WTC11 (cell line): Measurements from ENCODE around the gene ACSL1. TPM values are rescaled to one million over a fixed set of nuclear protein-coding genes. Genes with fewer than 3 reads are reported as not detected.

Experiments
- ATAC-seq: fragments of 200-7000 bp; cut with Tn5 transposase; 2 replicates; pipeline ENCODE4 v1.10.0; 2021; ENCODE audit warnings: mild to moderate bottlenecking, moderate library complexity
- CTCF ChIA-PET: fragments of 300-600 bp; sonication (Branson Sonifier 250); formaldehyde crosslinking; loops from one replicate; lab custom pipeline; 2021; ENCODE audit warnings: antibody characterized with exemption; lab: Charles Lee
- POLR2A ChIA-PET: fragments of 350-600 bp; sonication (Branson Sonifier 250); formaldehyde crosslinking; loops from one replicate; lab custom pipeline; 2021; ENCODE audit warnings: antibody characterized with exemption; lab: Charles Lee
- DNase-seq: peaks from one replicate; pipeline ENCODE4 v3.0.0; 2021; ENCODE audit warnings: low spot score
- H3K27ac Mint-ChIP-seq: 2 replicates; pipeline ENCODE4 v1.8.0; 2021; ENCODE audit warnings: mixed read lengths
- H3K27me3 Mint-ChIP-seq: 2 replicates; pipeline ENCODE4 v1.8.0; 2021; ENCODE audit warnings: low read depth, mild to moderate bottlenecking, moderate library complexity, mixed read lengths
- H3K36me3 Mint-ChIP-seq: 2 replicates; pipeline ENCODE4 v1.8.0; 2021; ENCODE audit warnings: mixed read lengths
- H3K4me1 Mint-ChIP-seq: 2 replicates; pipeline ENCODE4 v1.8.0; 2022; ENCODE audit warnings: mixed read lengths
- H3K4me3 Mint-ChIP-seq: 2 replicates; pipeline ENCODE4 v1.8.0; 2021; ENCODE audit warnings: mild to moderate bottlenecking, moderate library complexity, mixed read lengths
- H3K9me3 Mint-ChIP-seq: 2 replicates; pipeline ENCODE4 v1.8.0; 2021; ENCODE audit warnings: mixed read lengths
- CREB1 ChIP-seq: sonication (generic); formaldehyde crosslinking; IDR thresholded peaks from 2 replicates; pipeline ENCODE4 v1.8.0; 2023; ENCODE audit warnings: mild to moderate bottlenecking, missing genetic modification reagents
- ETV6 ChIP-seq: sonication (generic); formaldehyde crosslinking; IDR thresholded peaks from 2 replicates; pipeline ENCODE4 v1.8.1; 2022; ENCODE audit warnings: mild to moderate bottlenecking, missing genetic modification reagents
- FOXK1 ChIP-seq: sonication (generic); formaldehyde crosslinking; IDR thresholded peaks from 2 replicates; pipeline ENCODE4 v1.8.0; 2022; ENCODE audit warnings: mild to moderate bottlenecking, moderate library complexity, missing genetic modification reagents
- FOXP1 ChIP-seq: sonication (generic); formaldehyde crosslinking; IDR thresholded peaks from 2 replicates; pipeline ENCODE4 v1.8.0; 2022; ENCODE audit warnings: missing genetic modification reagents, mild to moderate bottlenecking, moderate library complexity, borderline replicate concordance
- GABPB1 ChIP-seq: sonication (generic); formaldehyde crosslinking; IDR thresholded peaks from 2 replicates; pipeline ENCODE4 v1.8.1; 2023; ENCODE audit warnings: mild to moderate bottlenecking, missing genetic modification reagents
- GTF2I ChIP-seq: fragments of 250-450 bp; sonication (Bioruptor Pico); conservative IDR thresholded peaks from 2 replicates; pipeline ENCODE4 v1.4.0; 2021; ENCODE audit warnings: mild to moderate bottlenecking
- NFE2L1 ChIP-seq: sonication (generic); formaldehyde crosslinking; IDR thresholded peaks from 2 replicates; pipeline ENCODE4 v1.8.1; 2023; ENCODE audit warnings: missing genetic modification reagents
- NR3C1 ChIP-seq: sonication (generic); formaldehyde crosslinking; conservative IDR thresholded peaks from 2 replicates; pipeline ENCODE4 v1.8.1; 2023; ENCODE audit warnings: low read depth, mild to moderate bottlenecking, missing genetic modification reagents
- RORB ChIP-seq: fragments of 250-450 bp; sonication (Bioruptor Pico); IDR thresholded peaks from 2 replicates; pipeline ENCODE4 v1.9.0; 2021; ENCODE audit warnings: mild to moderate bottlenecking
- SMAD4 ChIP-seq: sonication (generic); formaldehyde crosslinking; IDR thresholded peaks from 2 replicates; pipeline ENCODE4 v1.8.0; 2022; ENCODE audit warnings: mild to moderate bottlenecking, missing genetic modification reagents
- SOX15 ChIP-seq: fragments of 250-450 bp; sonication (Bioruptor Pico); IDR thresholded peaks from 2 replicates; pipeline ENCODE4 v1.9.0; 2021; ENCODE audit warnings: mild to moderate bottlenecking
- SP1 ChIP-seq: sonication (generic); formaldehyde crosslinking; conservative IDR thresholded peaks from 2 replicates; pipeline ENCODE4 v1.8.1; 2022; ENCODE audit warnings: missing genetic modification reagents
- TEAD1 ChIP-seq: sonication (generic); formaldehyde crosslinking; IDR thresholded peaks from 2 replicates; pipeline ENCODE4 v1.8.0; 2022; ENCODE audit warnings: mild to moderate bottlenecking, missing genetic modification reagents
- ZNF121 ChIP-seq: sonication (generic); formaldehyde crosslinking; IDR thresholded peaks from 2 replicates; pipeline ENCODE4 v1.8.0; 2023; ENCODE audit warnings: missing genetic modification reagents
- ZNF138 ChIP-seq: sonication (generic); formaldehyde crosslinking; conservative IDR thresholded peaks from 2 replicates; pipeline ENCODE4 v1.8.1; 2022; ENCODE audit warnings: mild to moderate bottlenecking, moderate library complexity, missing genetic modification reagents
- ZNF416 ChIP-seq: fragments of 250-450 bp; sonication (Bioruptor Pico); IDR thresholded peaks from 2 replicates; pipeline ENCODE4 v1.9.0; 2021; ENCODE audit warnings: mild to moderate bottlenecking, inconsistent platforms
- total RNA-seq: library from RNA; stranded (reverse); gene quantifications from 3 replicates; pipeline ENCODE4 v1.2.3, GENCODE V29; 2021
- TF ChIP-seq, protein P1 (sequence below): sonication (generic); formaldehyde crosslinking; IDR thresholded peaks from 2 replicates; pipeline ENCODE4 v1.8.0; 2022; ENCODE audit warnings: mild to moderate bottlenecking, missing genetic modification reagents
- TF ChIP-seq, protein P2 (sequence below): fragments of 200-600 bp; IDR thresholded peaks from 2 replicates; pipeline ENCODE4 v1.8.0; 2022; ENCODE audit warnings: antibody characterized with exemption
- TF ChIP-seq, protein P3 (sequence below): sonication (generic); formaldehyde crosslinking; IDR thresholded peaks from 2 replicates; pipeline ENCODE4 v1.8.0; 2023; ENCODE audit warnings: missing genetic modification reagents
- TF ChIP-seq, protein P4 (sequence below): fragments of 250-450 bp; sonication (Bioruptor Pico); IDR thresholded peaks from 2 replicates; pipeline ENCODE4 v1.9.0; 2021; ENCODE audit warnings: mild to moderate bottlenecking
- TF ChIP-seq, protein P5 (sequence below): sonication (generic); formaldehyde crosslinking; IDR thresholded peaks from 2 replicates; pipeline ENCODE4 v1.8.1; 2023; ENCODE audit warnings: mild to moderate bottlenecking, missing genetic modification reagents, moderate library complexity

The ACSL1 gene
- total RNA-seq, 1 experiment from 2014 or later: 6.6 TPM

DNA sequence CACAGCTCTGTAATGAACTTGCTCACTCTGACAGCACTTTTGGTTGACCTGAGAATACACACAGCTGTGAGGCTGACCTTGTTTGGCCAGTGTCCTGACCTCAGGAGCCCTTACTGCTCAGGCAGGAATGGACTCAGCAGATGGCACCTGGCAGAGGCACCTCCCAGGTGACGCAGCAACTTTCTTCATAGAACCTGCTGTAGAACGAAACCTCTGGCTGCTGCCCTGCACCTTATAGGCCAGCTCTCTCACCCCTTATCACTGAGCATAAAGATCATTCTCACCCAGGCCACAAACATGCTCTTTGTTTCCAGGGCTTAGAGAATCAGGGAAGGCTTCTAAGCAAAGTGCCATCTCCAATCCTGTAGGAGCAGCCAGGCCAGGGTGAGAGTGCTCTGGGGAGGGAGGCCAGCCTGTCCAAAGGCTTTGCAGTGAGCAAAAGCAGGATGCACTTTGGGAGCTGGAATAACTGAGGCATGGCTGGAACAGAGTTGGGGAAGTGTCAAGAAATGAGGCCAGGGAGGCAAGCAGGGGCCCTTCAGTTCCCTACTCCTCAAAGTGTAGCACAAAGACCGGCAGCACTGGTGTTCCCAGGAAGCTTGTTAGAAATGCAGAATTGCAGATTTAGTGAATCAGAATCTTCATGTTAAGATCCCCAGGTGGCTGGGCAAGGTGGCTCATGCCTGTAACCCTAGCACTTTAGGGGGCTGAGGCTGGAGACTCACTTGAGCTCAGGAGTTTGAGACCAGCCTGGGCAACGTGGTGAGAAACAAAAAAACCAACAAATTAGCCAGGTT is 78.5 kb downstream of the ACSL1 start:
- DNase-seq: no peak
- ATAC-seq: peak; percentile 10
- H3K36me3 Mint-ChIP-seq: peaks cover 5% of the 10 kb centered on the region
- H3K4me1 Mint-ChIP-seq: peaks cover 47% of the 10 kb centered on the region
- peak overlapping the region; percentile 89 for H3K27ac Mint-ChIP-seq
- ChIA-PET POLR2A (interaction anchor here (2.9 kb wide), 1 partner anchor 14 kb away, joined by 16 read pairs; the partner anchor contains the start of gene CENPU), CTCF (interaction anchor here (0.5 to 2.8 kb wide), 9 partner anchors 12 to 483 kb away, joined by 3 to 29 read pairs (median 3); partner anchors contain the start of genes CASP3 and PRIMPOL)
- TF ChIP-seq, protein P1, sequence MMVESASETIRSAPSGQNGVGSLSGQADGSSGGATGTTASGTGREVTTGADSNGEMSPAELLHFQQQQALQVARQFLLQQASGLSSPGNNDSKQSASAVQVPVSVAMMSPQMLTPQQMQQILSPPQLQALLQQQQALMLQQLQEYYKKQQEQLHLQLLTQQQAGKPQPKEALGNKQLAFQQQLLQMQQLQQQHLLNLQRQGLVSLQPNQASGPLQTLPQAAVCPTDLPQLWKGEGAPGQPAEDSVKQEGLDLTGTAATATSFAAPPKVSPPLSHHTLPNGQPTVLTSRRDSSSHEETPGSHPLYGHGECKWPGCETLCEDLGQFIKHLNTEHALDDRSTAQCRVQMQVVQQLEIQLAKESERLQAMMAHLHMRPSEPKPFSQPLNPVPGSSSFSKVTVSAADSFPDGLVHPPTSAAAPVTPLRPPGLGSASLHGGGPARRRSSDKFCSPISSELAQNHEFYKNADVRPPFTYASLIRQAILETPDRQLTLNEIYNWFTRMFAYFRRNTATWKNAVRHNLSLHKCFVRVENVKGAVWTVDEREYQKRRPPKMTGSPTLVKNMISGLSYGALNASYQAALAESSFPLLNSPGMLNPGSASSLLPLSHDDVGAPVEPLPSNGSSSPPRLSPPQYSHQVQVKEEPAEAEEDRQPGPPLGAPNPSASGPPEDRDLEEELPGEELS: peak; percentile 49; the same call in 1 of the 2 replicates
- TF ChIP-seq, protein P2, sequence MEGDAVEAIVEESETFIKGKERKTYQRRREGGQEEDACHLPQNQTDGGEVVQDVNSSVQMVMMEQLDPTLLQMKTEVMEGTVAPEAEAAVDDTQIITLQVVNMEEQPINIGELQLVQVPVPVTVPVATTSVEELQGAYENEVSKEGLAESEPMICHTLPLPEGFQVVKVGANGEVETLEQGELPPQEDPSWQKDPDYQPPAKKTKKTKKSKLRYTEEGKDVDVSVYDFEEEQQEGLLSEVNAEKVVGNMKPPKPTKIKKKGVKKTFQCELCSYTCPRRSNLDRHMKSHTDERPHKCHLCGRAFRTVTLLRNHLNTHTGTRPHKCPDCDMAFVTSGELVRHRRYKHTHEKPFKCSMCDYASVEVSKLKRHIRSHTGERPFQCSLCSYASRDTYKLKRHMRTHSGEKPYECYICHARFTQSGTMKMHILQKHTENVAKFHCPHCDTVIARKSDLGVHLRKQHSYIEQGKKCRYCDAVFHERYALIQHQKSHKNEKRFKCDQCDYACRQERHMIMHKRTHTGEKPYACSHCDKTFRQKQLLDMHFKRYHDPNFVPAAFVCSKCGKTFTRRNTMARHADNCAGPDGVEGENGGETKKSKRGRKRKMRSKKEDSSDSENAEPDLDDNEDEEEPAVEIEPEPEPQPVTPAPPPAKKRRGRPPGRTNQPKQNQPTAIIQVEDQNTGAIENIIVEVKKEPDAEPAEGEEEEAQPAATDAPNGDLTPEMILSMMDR: no peak
- TF ChIP-seq ETV6 (CRISPR knock-in tag) (no peak), TEAD1 (CRISPR knock-in tag) (peak; percentile 54; the same call in 1 of the 2 replicates)
- peaks cover 4% of the 10 kb centered on the region for H3K9me3 Mint-ChIP-seq
- H3K27me3 Mint-ChIP-seq: peaks cover 3% of the 10 kb centered on the region; the same call in 1 of the 2 replicates
- no peak overlapping the region for H3K4me3 Mint-ChIP-seq

DNA sequence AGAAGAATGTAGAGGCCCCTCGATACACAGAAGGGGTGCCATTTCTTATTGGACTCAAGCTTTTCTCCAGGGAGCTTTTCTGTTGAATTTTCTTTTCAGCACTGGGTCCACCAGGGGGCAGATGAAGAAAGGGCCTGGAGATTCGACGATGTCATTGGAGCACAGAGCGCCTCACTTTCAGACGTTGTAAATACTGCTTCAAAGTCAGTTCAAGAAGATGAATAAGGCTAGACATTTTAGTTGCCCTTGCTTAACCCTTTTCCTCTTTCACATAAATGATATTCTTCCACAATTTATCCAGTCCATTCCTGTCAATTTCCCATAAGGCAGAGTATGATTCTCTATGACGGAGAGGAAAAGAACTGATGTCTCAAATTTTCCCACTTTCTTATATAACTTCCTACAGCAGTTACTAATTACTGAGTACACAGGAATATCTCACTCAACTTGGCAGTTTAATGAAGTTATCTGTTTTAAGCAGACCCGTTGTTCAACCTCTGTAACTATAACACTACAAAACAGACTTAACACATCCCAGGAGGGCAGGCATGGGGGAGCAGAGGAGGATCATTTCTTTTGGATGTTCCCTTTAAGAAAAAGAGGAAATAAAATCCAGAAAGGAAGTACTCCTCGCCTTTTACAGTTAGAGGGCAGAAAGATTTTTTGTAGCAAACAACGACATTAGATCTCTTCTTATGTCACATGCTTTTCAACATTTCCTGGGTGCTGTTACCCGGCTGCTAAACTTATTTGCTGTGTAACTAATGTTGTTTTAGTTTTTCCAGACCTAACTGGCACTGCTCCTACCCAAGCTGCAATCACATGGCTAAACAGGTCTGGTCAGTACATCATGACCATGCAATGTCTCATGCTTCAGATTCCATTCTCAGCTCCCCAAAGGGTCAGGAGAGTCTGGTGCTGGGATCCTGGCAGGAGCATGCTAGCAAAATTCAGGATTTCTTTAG is 79.7 kb downstream of the ACSL1 start:
- no peak for TF ChIP-seq GTF2I
- TF ChIP-seq, protein P3, sequence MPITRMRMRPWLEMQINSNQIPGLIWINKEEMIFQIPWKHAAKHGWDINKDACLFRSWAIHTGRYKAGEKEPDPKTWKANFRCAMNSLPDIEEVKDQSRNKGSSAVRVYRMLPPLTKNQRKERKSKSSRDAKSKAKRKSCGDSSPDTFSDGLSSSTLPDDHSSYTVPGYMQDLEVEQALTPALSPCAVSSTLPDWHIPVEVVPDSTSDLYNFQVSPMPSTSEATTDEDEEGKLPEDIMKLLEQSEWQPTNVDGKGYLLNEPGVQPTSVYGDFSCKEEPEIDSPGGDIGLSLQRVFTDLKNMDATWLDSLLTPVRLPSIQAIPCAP (CRISPR knock-in tag): no peak
- no peak for TF ChIP-seq ZNF416 (CRISPR knock-in tag)
- TF ChIP-seq GABPB1 (CRISPR knock-in tag): no peak
- TF ChIP-seq SOX15 (CRISPR knock-in tag): no peak
- TF ChIP-seq, protein P2: peak; percentile 57
- TF ChIP-seq NR3C1 (CRISPR knock-in tag): no peak
- Mint-ChIP-seq H3K36me3 (peaks cover 14% of the 10 kb centered on the region), H3K9me3 (peaks cover 10% of the 10 kb centered on the region), H3K4me1 (peaks cover 41% of the 10 kb centered on the region), H3K27me3 (peaks cover 7% of the 10 kb centered on the region; the same call in 1 of the 2 replicates), H3K4me3 (no peak overlapping the region), H3K27ac (0 out of 2 replicates have a peak overlapping the region, but pooled peaks have one; percentile 9)
- DNase-seq (peak; percentile 64), ATAC-seq (peak; percentile 31; the same call in 1 of the 2 replicates)
- ChIA-PET POLR2A (interaction anchor here (0.5 to 2.9 kb wide), 2 partner anchors 13 to 350 kb away, joined by 3 to 16 read pairs; partner anchors contain the start of gene CENPU), CTCF (interaction anchor here (0.5 to 2.8 kb wide), 31 partner anchors 10 to 436 kb away, joined by 3 to 29 read pairs (median 4); partner anchors contain the start of genes CASP3, CENPU, HELT and IRF2)

DNA sequence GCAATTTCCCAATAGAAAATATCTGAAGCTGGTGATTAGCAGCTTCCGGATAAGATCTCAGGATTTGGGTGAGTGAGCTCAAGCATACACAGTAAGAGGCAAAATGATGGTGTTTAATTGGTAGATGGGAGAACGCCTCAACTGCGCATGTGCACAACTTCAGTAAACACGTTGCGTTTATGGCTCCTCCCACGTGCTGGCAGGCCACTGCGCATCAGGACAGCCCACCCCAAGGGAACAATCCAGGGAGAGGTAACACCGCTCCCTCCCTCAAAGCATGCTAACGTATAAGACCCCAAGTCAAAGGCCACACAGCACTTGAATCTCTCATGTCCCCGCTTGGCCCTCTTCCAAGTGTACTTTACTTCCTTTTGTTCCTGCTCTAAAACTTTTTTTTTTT is 81.5 kb downstream of the ACSL1 start:
- Mint-ChIP-seq H3K4me1 (peaks cover 34% of the 10 kb centered on the region), H3K4me3 (no peak overlapping the region), H3K9me3 (peaks cover 27% of the 10 kb centered on the region), H3K27me3 (peaks cover 16% of the 10 kb centered on the region), H3K36me3 (peaks cover 31% of the 10 kb centered on the region), H3K27ac (no peak overlapping the region)
- POLR2A ChIA-PET: no interaction called here
- CTCF ChIA-PET: no interaction called here
- DNase-seq (no peak), ATAC-seq (no peak)
- TF ChIP-seq NFE2L1 (CRISPR knock-in tag) (no peak), SMAD4 (CRISPR knock-in tag) (no peak), GABPB1 (CRISPR knock-in tag) (no peak), TEAD1 (CRISPR knock-in tag) (no peak), RORB (CRISPR knock-in tag) (no peak), ZNF138 (no peak), CREB1 (CRISPR knock-in tag) (no peak), FOXK1 (CRISPR knock-in tag) (no peak), SOX15 (CRISPR knock-in tag) (no peak), FOXP1 (no peak), SP1 (no peak), ZNF121 (CRISPR knock-in tag) (no peak)
- TF ChIP-seq, protein P4, sequence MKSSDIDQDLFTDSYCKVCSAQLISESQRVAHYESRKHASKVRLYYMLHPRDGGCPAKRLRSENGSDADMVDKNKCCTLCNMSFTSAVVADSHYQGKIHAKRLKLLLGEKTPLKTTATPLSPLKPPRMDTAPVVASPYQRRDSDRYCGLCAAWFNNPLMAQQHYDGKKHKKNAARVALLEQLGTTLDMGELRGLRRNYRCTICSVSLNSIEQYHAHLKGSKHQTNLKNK (CRISPR knock-in tag): no peak
- TF ChIP-seq, protein P5, sequence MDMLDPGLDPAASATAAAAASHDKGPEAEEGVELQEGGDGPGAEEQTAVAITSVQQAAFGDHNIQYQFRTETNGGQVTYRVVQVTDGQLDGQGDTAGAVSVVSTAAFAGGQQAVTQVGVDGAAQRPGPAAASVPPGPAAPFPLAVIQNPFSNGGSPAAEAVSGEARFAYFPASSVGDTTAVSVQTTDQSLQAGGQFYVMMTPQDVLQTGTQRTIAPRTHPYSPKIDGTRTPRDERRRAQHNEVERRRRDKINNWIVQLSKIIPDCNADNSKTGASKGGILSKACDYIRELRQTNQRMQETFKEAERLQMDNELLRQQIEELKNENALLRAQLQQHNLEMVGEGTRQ (CRISPR knock-in tag): no peak
